ENCODE data around the gene DSP.

DNA sequence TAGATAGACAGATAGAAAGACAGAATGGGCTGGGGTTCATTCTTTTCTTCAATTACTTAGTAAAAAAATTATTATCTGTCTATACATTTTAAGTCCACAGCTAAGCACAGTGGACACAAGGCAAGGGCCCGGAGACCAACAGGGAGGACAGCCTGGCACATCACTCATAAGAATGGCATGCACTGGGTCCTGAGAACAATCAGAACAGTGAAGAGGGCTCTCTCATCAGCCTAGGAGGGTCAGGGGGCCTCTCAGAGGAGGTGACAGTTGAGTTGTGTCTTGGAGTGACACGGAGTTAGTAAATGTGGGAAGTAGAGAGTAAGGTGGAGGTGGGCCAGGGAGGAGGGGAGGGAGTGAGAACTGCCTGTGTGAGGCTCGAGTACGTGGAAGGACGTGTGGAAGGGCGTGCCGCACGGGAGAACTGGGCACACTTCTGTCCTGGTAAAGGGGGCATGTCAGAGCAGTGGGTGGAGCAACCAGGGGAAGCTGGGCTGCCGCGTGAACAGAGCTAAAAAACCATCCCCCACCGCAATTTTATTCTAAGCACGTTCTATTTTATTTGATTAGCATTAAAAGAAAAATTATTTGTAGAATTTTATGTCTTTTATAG, 45.1 kb upstream of the DSP start:
- TF ChIP-seq CTCF (conservative IDR thresholded peaks at IDR 0.05; ENCODE audit: low read length), result no peak
- no peak for TF ChIP-seq EZH2phosphoT487 (IDR thresholded peaks at IDR 0.05; ENCODE audit: borderline replicate concordance)

All from Loucy (cell line).